HAP-1 (cell line): ENCODE results near the gene SYNE1.
"Not testable (repeated sequence)": the region's sequence is repeated elsewhere in the genome, so short reads cannot be mapped to it uniquely, and the experiment has no call there.

Source experiments
- DNase-seq, 2 experiments: peaks; one replicate each; pipeline ENCODE4 v3.0.0-alpha.2; 2016 to 2020; ENCODE audit warnings: low spot score in 2 of 2
- H3K27me3 ChIP-seq: fragments of 250-450 bp; sonication (Bioruptor Pico); 2 replicates; pipeline ENCODE4 v1.5.1; 2020; ENCODE audit warnings: low read depth, mild to moderate bottlenecking, moderate library complexity
- H3K36me3 ChIP-seq: fragments of 250-450 bp; sonication (Bioruptor Pico); replicated peaks from 2 replicates; pipeline ENCODE4 v1.5.1; 2020; ENCODE audit warnings: mild to moderate bottlenecking
- H3K4me1 ChIP-seq: fragments of 250-450 bp; sonication (Bioruptor Pico); 2 replicates; pipeline ENCODE4 v1.5.1; 2020; ENCODE audit warnings: mild to moderate bottlenecking
- H3K4me3 ChIP-seq: fragments of 250-450 bp; sonication (Bioruptor Pico); 2 replicates; pipeline ENCODE4 v1.5.1; 2020; ENCODE audit warnings: mild to moderate bottlenecking, moderate library complexity
- H3K9me3 ChIP-seq: fragments of 250-450 bp; sonication (Bioruptor Pico); 2 replicates; pipeline ENCODE4 v1.5.1; 2020; ENCODE audit warnings: mild to moderate bottlenecking, moderate library complexity
- in situ Hi-C: fragments of 300-500 bp; cut with MboI; formaldehyde crosslinking; loops from 3 replicates; pipeline ENCODE4 v1.14.3; 2020; ENCODE audit warnings: low sequenced_read_pairs, inconsistent platforms, mixed read lengths

Gene SYNE1

GRCh38 chr6:152086223-152086873 lies 550.8 kb downstream of the SYNE1 start:
- Histone ChIP-seq H3K27me3 (no peaks in the 10 kb centered on the region), H3K36me3 (no peaks in the 10 kb centered on the region), H3K9me3 (no peaks in the 10 kb centered on the region), H3K4me3 (no peak overlapping the region), H3K4me1 (peaks cover 6% of the 10 kb centered on the region)
- in situ Hi-C loops: no loop called here
- DNase-seq: no peak

- H3K27me3 ChIP-seq: no peaks in the 10 kb centered on the region
- H3K9me3 ChIP-seq: no peaks in the 10 kb centered on the region
- in situ Hi-C loops: no loop called here
- peaks cover 6% of the 10 kb centered on the region for H3K4me1 ChIP-seq
- DNase-seq: no peak
- no peaks in the 10 kb centered on the region for H3K36me3 ChIP-seq
- H3K4me3 ChIP-seq: no peak overlapping the region
Measured at GRCh38 chr6:152085451-152085921, 551.7 kb downstream of the SYNE1 start.

- no peaks in the 10 kb centered on the region for H3K4me1 ChIP-seq
- in situ Hi-C loops: no loop called here
- no peaks in the 10 kb centered on the region for H3K27me3 ChIP-seq
- DNase-seq: no peak
- H3K9me3 ChIP-seq: no peaks in the 10 kb centered on the region; the same call in 1 of the 2 replicates
- H3K36me3 ChIP-seq: no peaks in the 10 kb centered on the region
- no peak overlapping the region for H3K4me3 ChIP-seq
Measured at GRCh38 chr6:152078804-152079203, 558.4 kb downstream of the SYNE1 start.

- Histone ChIP-seq H3K4me1 (no peaks in the 10 kb centered on the region), H3K36me3 (no peaks in the 10 kb centered on the region), H3K9me3 (no peaks in the 10 kb centered on the region; the same call in 1 of the 2 replicates), H3K4me3 (no peak overlapping the region), H3K27me3 (no peaks in the 10 kb centered on the region)
- in situ Hi-C loops: no loop called here
- no peak for DNase-seq
Measured at GRCh38 chr6:152078001-152078400, 559.2 kb downstream of the SYNE1 start.

- in situ Hi-C loops, DNase-seq, H3K36me3 ChIP-seq, H3K27me3 ChIP-seq, H3K9me3 ChIP-seq, H3K4me1 ChIP-seq, H3K4me3 ChIP-seq: not testable (repeated sequence)
Measured at GRCh38 chr6:152076242-152076641, 560.9 kb downstream of the SYNE1 start.

- no peaks in the 10 kb centered on the region for H3K27me3 ChIP-seq
- H3K36me3 ChIP-seq: no peaks in the 10 kb centered on the region
- no peak for DNase-seq
- no peak overlapping the region for H3K4me3 ChIP-seq
- no peaks in the 10 kb centered on the region; the same call in 1 of the 2 replicates for H3K9me3 ChIP-seq
- no peaks in the 10 kb centered on the region for H3K4me1 ChIP-seq
- in situ Hi-C loops: no loop called here
Measured at GRCh38 chr6:152071843-152072242, 565.3 kb downstream of the SYNE1 start.
